ENCODE data around the gene MED31. TPM values are rescaled to one million over a fixed set of nuclear protein-coding genes. Genes with fewer than 3 reads are reported as not detected.
A peak's percentile ranks its signal among the peaks of the same experiment; 100 is the strongest.
"Not testable (repeated sequence)": the region's sequence is repeated elsewhere in the genome, so short reads cannot be mapped to it uniquely, and the experiment has no call there.

The MED31 gene
- polyA plus RNA-seq, 4 donors = 20.8 to 26.2 (median 24.2) TPM

DNA sequence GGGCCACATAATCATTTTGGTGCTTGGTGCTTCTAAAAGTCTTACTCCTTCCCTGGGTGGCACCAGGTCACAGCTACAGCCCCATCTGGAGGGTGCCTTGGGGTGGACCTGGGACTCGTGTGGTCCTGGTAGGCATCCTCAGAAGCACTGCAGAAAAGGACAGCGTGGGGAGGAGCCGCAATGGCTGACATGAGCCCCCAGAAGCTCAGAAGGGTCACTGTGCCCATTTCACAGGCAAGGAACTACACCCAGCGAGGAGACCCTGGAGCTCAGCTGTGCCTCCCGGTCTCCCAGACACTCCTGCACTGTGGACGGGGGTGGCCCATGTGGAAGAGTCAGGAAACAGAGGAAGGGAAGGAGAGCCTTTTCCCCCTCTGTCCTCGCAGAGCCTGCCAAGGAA is 26.5 kb upstream of the MED31 start:
- DNase-seq (ENCODE audit: low read depth in 4 of 4, low spot score in 2 of 4) = no peak

DNA sequence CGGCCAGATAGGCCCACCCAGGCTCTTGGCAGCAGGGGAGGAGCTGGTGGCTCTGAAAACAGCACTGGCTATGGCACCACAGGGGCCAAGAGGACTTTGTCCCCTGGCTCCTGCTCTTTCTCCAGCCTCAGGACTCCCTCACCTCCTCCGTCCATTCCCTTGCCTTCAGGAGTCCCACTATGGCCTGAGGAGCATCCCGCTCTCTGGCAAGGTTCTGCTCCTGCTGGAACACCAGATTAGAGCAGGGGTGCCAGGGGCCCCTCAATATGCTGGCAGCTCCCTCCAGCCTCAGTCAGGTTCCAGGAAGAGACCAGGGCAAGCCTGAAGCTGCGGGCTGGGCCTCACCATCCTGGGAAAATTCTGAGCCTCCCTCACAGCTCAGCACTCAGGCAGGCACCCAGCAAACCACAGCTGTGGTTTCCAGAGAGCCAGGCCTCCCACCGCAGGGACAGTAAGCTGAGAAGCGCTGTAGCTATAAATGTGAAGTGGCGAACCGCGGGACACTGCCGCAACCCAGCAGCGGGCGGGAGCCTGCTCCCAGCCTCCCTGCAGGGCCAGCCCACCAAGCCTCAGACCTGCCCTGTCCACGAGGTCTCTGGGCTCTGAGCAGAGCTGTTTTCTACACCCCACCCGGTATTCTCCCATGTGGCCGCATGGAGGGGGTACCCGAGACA is 25.9 kb upstream of the MED31 start:
- no peak for DNase-seq (ENCODE audit: low read depth in 4 of 4, low spot score in 2 of 4)

DNA sequence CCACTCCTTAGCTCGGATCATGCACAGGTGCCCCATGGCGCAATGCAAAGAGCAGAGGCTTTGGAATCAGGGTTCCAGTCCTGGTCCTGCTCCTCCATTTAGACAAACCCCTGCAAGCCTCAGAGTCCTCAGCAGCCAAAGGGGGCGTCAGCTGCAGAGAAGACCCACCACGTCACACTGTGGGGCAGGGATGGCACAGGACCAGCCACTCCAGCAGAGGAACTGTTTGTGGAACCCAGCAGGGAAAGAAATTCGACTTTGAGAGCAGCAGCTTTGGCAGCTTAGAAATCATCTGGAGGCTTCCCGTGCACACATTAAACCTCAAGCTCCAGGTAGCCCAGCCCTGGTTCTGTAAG is 25.4 kb upstream of the MED31 start:
- no peak for DNase-seq (ENCODE audit: low read depth in 4 of 4, low spot score in 2 of 4)

DNA sequence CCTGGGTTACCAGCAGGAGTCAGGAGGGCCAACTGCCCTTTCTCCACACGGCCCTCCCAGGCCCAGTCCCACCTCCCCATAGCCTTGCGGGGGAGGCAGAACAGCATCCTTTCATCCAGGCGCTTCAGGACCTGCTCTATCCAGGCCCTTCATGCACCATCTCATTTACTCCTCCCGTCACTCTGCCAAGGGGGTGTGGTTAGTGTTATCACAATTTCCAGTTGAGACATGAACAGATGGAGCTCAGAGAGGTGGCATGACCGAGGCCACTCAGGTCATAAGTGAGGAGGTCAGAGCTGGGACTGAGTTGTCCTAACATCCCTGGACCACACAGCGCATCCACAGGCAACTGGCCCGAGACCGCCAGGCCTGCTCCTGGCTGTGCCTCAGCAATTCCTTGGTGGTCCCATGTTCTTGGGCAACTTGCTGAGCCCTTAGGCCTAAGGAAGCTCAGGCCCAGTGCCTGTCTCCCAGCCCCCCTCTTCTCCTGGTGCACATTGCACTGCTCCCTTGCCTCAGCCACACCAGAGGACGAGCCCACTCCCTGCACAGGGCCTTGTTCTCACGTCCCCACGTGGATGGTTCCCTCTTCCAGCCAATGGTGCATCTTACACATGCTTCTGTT is 23.9 kb upstream of the MED31 start:
- DNase-seq (ENCODE audit: low read depth in 4 of 4, low spot score in 2 of 4) = no peak

DNA sequence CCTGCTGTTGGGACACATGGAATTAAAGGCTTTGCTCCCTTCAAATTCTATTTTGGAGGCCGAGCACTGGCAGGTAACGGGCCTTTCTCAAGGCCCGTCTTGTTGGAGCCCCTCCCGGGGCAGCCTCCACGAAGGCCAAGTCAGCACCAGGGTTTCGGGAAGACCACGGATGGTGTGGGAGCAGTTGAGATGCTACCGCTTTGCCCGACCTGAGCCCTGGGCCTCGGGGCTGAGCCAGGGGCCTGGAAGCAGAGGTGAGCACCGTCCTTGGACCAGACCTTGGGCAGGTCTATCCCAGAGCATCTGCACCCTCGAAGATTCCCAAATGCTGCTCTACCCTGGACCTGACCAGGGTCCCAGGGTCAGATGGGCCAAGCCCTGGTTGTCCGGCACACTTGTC is 23.2 kb upstream of the MED31 start:
- DNase-seq (ENCODE audit: low read depth in 4 of 4, low spot score in 2 of 4) = no peak

DNA sequence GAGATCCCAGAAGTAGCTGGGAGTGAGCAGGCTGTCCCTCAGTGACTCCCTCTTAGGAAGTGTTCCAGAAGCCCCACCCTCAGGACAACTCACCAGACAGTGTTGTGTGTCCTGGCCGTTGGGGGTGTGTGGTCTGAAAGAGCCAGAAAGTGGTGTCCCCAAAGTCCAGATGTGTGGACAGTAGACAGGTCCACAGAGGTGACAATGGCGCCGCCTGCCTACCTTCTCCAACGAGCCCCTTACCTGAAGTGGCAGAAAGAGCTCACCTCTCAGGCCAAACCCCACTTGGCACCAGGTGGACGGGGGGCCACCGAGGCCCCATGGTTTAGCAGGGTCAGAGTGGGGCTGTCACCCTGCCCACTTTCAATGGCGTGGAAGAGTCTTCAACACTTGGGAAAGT is 20.0 kb upstream of the MED31 start:
- DNase-seq (ENCODE audit: low read depth in 4 of 4, low spot score in 2 of 4) = no peak

DNA sequence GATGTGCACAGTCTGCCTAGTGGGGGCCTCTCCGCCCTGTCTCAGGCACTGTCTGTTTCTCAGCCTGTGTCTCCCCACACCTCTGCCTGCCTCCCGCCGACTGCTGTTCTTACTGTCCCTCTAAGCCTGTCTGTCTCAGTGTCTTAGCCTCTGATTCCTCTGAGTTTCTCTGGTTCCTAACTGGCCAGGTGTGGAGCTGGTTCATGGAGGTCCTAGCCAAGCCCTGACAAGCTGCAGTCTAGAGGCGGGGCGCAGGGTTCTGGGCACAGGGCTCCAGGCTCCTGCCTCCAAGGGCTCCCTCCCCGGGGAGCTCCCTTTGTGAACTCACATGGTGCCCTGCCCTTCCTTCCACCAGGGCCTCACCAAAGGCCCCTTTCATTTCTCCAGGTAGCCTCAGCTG is 19.6 kb upstream of the MED31 start:
- DNase-seq (ENCODE audit: low read depth in 4 of 4, low spot score in 2 of 4) = no peak

DNA sequence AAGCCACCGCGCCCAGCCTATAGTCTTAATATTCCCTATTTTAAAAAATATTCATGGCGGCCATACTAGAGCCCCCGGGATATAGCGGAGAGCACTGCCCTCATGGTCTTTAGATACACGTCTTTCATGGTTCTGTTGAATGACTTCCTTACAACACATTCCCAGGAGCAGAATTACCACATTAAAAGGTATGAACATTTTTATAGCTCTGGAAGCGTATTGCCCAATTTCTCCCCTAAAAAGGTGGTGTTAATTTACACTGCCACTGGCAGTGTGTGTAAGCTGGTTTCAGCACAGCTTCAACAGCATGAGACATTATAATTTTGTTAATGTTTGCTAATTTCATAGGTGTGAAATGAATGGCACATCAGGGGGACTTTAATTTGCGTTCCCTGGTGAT is 19.2 kb upstream of the MED31 start:
- DNase-seq (ENCODE audit: low read depth in 4 of 4, low spot score in 2 of 4) = no peak

DNA sequence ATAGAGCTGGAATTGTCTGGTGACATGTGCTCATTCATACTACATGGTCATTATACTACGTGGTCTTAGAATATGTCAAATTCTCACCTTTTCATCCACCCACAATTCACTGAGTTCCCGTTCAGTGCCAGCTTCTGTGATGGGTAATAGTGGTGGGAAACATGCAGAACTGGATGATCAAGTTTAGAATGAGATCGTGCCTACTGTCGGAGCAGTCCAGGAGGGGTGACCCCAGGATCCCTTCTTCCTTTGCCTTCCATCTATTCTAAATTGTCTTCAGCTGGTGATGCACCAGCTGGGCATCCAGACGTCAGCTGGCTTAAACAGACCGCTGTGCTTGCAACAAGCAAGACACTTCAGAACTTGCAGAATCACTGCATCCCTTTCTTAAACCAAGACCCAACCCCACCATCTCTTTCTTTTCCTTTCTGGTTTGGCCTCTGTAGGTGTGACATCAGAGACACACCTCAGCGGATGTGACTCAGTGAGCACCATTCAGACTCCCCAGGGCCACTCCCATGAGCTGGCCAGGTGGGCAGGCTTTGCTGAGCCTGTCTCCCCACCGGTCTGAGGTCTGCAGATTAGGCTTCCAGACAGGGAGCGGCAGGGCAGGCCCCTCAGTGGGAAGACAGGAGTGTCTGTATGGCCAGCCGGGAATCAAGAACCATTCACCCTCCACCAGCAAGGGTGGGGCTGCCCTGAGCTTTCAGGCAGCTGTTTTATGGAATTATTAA is 18.2 kb upstream of the MED31 start:
- DNase-seq (ENCODE audit: low read depth in 4 of 4, low spot score in 2 of 4) = no peak

DNA sequence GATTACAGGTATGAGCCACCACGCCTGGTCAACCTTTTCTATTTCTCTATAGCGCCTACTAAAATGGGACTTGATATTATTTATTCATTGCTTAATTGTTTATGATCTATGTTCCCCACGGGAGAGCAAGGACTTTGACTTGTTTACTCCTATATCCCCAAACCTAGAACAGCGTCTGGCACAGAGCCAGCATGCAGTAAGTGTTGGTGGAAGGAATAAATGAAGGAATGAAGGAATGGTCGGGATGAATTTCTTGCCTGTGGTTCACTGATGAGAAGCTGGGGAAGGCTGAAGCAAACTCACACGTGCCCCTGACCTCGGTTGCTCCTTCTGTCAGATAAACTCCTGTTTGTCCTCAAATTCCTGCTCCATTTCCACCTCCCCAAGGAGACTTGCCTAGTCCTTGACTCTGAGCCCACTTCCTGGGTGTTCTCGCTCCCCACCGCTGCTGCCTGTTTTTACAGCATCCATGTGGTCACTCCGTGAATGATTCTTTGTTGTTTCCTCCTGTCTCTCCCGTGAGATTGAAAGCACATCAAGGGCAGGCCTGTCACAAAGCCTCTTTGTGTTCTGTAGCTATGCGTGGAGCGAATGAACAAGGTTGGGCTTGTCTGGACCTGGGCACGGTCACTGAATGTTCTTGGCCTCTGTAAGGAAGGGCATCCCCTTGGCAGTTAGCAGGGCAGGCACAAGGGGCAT is 17.5 kb upstream of the MED31 start:
- no peak for DNase-seq (ENCODE audit: low read depth in 4 of 4, low spot score in 2 of 4)

DNA sequence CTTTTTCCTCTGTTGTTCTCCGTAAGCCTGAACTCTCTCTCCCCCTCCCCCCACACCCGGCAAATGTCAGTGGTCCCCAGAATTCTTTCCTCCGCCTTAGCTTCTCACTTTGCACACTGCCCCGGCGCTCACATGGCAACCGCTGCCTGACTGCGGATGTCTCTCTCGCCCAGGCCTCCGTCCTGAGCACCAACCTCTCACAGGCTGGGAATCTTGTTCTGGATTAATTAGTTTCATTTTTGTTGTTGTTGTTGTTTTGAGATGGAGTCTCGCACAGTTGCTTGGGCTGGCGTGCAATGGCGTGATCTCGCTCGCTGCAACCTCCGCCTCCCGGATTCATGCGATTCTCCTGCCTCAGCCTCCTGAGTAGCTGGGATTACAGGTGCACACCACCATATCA is 16.8 kb upstream of the MED31 start:
- DNase-seq (ENCODE audit: low read depth in 4 of 4, low spot score in 2 of 4) = no peak

DNA sequence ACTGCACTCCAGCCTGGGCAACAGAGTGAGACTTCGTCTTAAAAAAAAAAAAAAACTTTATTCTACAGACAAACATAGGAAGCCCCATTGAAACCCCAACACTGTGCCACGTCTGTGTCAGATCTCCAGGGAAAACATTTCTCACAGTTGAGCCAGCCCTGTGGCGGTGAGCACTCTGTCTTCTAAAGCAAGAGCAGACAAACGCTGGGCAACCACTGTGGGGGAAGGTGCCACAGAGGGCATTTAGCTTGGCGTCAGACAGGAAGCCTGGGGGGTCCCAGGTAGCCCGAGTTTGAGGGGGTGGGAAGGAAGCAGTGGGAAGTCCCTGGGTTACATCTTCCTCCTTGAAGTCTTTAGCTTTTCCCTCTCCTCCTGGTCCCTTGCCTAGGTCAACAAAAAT is 16.1 kb upstream of the MED31 start:
- DNase-seq (ENCODE audit: low read depth in 4 of 4, low spot score in 2 of 4) = no peak

DNA sequence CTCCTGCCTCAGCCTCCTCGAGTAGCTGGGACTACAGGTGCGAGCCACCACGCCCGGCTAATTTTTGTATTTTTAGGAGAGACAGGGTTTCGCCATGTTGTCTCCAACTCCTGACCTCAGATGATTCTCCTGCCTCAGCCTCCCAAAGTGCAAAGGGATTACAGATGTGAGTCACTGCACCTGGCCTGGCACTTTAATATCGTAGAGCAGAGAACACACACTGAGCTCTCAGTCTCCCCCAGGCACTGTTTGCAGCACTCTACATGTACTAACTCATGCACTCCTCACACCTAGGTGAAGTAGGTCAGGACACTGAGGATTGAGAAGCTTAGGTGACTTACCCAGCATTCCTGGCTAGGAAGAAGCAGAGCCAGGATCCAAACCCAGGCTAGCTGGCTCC is 15.2 kb upstream of the MED31 start:
- DNase-seq (ENCODE audit: low read depth in 4 of 4, low spot score in 2 of 4) = no peak

DNA sequence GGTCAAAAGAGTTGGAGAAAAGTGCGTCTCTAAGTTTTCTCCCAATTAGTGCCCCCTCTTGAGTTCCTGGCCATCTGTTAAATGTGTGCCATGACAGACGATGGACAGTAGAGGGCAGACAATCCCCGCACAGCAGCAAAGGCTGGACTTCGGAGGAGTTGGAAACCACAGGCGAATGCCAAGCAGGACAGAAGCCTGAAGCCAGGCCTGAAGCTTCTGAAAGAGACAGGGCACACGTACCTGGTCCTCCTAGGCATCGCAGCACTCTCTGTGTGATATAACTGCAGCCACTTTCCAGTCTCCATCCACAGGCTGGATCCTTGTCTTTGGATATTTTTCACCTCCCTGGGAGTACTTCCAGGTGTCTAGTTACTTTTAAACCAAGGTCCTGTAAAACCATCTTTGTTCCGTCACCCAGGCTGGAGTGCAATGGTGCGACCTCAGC is 14.7 kb upstream of the MED31 start:
- DNase-seq (ENCODE audit: low read depth in 4 of 4, low spot score in 2 of 4) = peak in 2 of 4 donors; percentile 51 to 70

DNA sequence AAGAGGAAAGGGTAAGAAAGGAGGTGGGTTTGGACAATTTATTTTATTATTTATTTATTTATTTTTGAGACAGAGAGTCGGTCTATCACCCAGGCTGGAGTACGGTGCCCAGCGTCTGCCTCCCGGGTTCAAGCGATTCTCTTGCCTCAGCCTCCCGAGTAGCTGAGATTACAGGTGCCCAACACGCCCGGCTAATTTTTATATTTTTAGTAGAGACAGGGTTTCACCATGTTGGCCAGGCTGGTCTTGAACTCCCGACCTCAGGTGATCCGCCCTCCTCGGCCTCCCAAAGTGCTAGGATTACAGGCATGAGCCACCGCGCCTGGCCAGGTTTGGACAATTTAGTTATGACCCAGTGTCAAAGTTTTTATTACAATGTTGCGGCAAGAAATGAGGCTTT is 11.8 kb upstream of the MED31 start:
- not testable (repeated sequence) for DNase-seq (ENCODE audit: low read depth in 4 of 4, low spot score in 2 of 4)

DNA sequence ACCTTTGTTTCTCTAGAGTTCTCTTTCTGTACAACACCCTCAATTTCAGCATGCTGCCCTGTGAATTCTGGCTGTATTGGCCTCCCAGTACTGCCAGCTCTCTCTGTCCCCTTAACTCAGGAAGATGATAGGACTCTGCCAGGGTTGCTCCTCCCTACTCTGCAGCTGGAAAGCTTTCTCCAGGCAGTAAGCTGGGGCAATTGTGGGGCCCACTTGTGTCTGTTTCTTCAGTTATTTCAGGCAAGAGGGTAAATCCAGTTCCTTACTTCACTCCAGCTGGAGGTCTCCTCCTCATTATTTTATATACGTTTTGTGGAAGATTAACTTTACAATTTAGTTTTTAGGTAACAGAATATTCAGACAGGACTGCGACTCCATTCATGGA is 10.1 kb upstream of the MED31 start:
- DNase-seq (ENCODE audit: low read depth in 4 of 4, low spot score in 2 of 4) = no peak

DNA sequence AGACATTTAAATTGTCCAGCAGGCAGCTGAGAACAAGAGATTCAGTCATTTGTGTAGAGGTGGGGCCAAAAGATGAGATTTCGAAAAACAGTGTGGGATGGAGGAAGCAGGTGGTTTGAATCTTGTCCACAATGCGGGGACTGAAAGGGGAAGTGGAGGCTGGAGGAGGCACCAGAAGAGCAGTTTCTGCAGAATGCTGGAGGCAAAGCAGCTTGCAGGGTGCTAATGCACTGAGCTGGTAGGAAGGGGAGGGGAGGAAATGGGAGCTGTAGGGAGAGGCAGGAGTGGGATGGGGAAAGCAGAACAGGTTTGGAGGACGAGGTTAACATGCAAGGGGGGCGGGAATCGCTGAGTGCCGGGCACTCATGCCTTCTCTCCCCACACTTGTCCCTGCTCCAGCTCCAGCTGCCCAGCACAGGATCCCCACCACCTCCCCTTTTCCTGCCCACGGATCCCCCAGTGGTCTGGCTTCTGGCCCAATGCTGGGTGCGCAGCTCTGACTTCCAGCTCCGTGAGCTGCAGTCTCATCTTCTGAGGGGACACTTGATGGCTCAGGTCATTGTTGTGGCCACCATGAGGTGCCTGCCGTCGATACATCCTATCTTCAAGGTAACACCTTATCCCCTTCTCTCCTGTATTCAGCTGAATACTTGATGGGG is 9.5 kb upstream of the MED31 start:
- DNase-seq (ENCODE audit: low read depth in 4 of 4, low spot score in 2 of 4) = no peak

DNA sequence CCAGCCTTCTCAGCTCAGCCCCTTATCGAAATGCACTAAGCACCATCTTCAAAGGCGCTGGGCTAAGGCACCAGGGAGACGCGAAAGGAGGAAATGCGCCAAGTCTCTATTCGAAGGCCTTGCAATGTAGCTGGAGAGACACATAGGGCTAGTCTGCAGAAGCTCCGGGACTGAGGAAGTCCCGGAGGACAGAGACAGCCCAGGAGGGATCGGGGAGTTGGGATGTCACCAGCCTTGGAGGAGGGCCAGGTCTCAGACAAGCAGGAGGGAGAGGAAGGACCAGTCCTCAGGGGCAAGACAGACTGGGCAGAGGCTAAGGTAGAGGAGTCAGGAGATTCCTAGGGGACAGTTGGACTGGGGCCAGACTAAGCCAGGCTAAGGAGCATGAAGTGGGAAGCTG is 8.7 kb upstream of the MED31 start:
- no peak for DNase-seq (ENCODE audit: low read depth in 4 of 4, low spot score in 2 of 4)

DNA sequence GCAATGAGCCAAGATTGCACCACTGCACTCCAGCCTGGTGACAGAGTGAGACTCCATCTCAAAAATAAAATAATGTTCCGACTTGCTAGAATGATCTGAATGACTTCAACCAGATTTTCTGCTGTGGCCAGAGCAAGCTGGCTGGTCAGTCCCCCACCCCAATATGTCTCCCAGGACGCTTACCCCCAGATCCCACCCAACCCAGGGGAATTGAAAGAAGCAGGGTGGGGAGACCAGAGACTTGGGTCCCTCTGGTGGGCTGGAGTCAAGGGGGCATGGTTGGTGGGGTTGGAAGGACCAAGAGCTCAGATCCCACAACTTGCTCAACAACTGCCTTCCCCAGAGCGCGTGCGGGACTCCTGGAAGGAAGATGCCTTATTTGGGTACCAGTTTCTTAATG is 7.0 kb upstream of the MED31 start:
- not testable (repeated sequence) for DNase-seq (ENCODE audit: low read depth in 4 of 4, low spot score in 2 of 4)

DNA sequence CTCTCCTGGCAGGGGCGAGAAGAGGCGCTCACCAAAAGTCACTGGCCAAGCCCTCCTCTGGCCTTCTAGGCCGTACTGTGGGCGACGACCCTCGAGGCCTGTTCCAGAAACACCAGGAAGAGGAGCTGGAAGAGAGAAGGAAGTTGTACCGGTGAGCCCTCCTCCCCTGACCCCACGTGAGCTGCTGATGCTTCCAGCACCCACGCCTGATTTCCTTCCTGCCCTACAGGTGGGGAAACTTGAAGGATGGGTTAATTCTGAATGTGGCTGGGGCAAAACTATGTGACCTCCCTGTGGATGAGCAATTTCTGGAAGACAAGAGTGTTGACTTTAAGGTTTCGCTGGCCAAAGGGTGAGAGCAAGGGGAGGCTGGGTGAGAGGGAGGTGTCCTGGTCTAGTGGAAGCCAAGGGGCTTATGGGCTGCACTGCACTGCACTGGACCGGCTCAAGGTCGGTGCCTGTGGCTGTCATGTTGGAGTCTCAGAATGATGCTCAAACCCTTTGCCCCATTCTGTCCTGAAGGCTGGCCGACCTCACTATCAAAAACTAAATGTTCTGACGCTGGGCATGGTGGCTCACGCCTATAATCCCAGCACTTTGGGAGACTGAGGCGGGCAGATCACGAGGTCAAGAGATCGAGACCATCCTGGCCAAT is 6.4 kb upstream of the MED31 start:
- no peak for DNase-seq (ENCODE audit: low read depth in 4 of 4, low spot score in 2 of 4)
